ENCODE results near the gene METRNL.

METRNL gene

GRCh38 chr17:83067071-83067717 is 12.2 kb upstream of the METRNL start:
- DNase-seq (ENCODE audit: low spot score), result no peak

GRCh38 chr17:83067718-83068261 is 11.6 kb upstream of the METRNL start:
- no peak for DNase-seq (ENCODE audit: low spot score)

- no peak for DNase-seq (ENCODE audit: low spot score)
Measured at GRCh38 chr17:83068641-83069570, 10.5 kb upstream of the METRNL start.

GRCh38 chr17:83069571-83069906 is 9.9 kb upstream of the METRNL start:
- DNase-seq (ENCODE audit: low spot score), result no peak

- no peak for DNase-seq (ENCODE audit: low spot score)
Measured at GRCh38 chr17:83069931-83070742, 9.3 kb upstream of the METRNL start.

GRCh38 chr17:83070800-83071341 is 8.5 kb upstream of the METRNL start:
- no peak for DNase-seq (ENCODE audit: low spot score)

- no peak for DNase-seq (ENCODE audit: low spot score)
Measured at GRCh38 chr17:83071365-83071764, 8.0 kb upstream of the METRNL start.

- DNase-seq (ENCODE audit: low spot score), result no peak
Measured at GRCh38 chr17:83071966-83072562, 7.3 kb upstream of the METRNL start.

GRCh38 chr17:83072600-83073358 is 6.6 kb upstream of the METRNL start:
- no peak for DNase-seq (ENCODE audit: low spot score)

GRCh38 chr17:83073389-83074063 is 5.9 kb upstream of the METRNL start:
- DNase-seq (ENCODE audit: low spot score), result no peak

- no peak for DNase-seq (ENCODE audit: low spot score)
Measured at GRCh38 chr17:83074486-83075223, 4.8 kb upstream of the METRNL start.

GRCh38 chr17:83075270-83075880 is 4.0 kb upstream of the METRNL start:
- DNase-seq (ENCODE audit: low spot score), result no peak

- no peak for DNase-seq (ENCODE audit: low spot score)
Measured at GRCh38 chr17:83076938-83077337, 2.5 kb upstream of the METRNL start.

GRCh38 chr17:83077411-83077810 is 2.0 kb upstream of the METRNL start:
- DNase-seq (ENCODE audit: low spot score), result no peak

GRCh38 chr17:83077939-83078338 is 1.5 kb upstream of the METRNL start:
- no peak for DNase-seq (ENCODE audit: low spot score)

- DNase-seq (ENCODE audit: low spot score), result no peak
Measured at GRCh38 chr17:83078378-83079351, 744 bp upstream of the METRNL start.

- no peak for DNase-seq (ENCODE audit: low spot score)
Measured at GRCh38 chr17:83079766-83080578, 563 bp downstream of the METRNL start.

Data from putamen (tissue), 1 donor.